Tibial nerve (tissue), 4 donors: ENCODE results near the gene ASCL2.

ENCODE experiments used
- CTCF ChIP-seq, 5 experiments: fragments of 200-600 bp in 3 of 5; fragments of 450-650 bp in 2 of 5; sonication (generic) in 3 of 5; IDR thresholded peaks; one replicate each; pipeline ENCODE4 v1.5.1; 2016 to 2019; ENCODE audit warnings: antibody characterized with exemption in 5 of 5, mild to moderate bottlenecking in 3 of 5, moderate library complexity in 2 of 5
- EP300 ChIP-seq, 2 donors: sonication (generic); formaldehyde crosslinking; IDR thresholded peaks; one replicate each; pipeline ENCODE4 v1.6.1; 2017; ENCODE audit warnings: antibody characterized with exemption in 2 of 2, mild to moderate bottlenecking in 1 of 2
- POLR2A ChIP-seq, 2 donors: fragments of 450-650 bp; IDR thresholded peaks; one replicate each; pipeline ENCODE4 v1.6.1; 2017; ENCODE audit warnings: antibody characterized with exemption in 2 of 2, mild to moderate bottlenecking in 2 of 2, moderate library complexity in 2 of 2

- TF ChIP-seq POLR2A (IDR thresholded peaks at IDR 0.05) (no peak), CTCF (IDR thresholded peaks at IDR 0.05) (no peak), EP300 (IDR thresholded peaks at IDR 0.05) (no peak)
These were observed 8.8 kb downstream of the ASCL2 start for GRCh38 chr11:2261436-2262230.
